Measurements from ENCODE around the gene IFITM1. TPM values are rescaled to one million over a fixed set of nuclear protein-coding genes. Genes with fewer than 3 reads are reported as not detected.
"Not testable (repeated sequence)": the region's sequence is repeated elsewhere in the genome, so short reads cannot be mapped to it uniquely, and the experiment has no call there.

The IFITM1 gene
- polyA plus RNA-seq, 3 donors: 32.2 to 44.9 (median 33.7) TPM

DNA sequence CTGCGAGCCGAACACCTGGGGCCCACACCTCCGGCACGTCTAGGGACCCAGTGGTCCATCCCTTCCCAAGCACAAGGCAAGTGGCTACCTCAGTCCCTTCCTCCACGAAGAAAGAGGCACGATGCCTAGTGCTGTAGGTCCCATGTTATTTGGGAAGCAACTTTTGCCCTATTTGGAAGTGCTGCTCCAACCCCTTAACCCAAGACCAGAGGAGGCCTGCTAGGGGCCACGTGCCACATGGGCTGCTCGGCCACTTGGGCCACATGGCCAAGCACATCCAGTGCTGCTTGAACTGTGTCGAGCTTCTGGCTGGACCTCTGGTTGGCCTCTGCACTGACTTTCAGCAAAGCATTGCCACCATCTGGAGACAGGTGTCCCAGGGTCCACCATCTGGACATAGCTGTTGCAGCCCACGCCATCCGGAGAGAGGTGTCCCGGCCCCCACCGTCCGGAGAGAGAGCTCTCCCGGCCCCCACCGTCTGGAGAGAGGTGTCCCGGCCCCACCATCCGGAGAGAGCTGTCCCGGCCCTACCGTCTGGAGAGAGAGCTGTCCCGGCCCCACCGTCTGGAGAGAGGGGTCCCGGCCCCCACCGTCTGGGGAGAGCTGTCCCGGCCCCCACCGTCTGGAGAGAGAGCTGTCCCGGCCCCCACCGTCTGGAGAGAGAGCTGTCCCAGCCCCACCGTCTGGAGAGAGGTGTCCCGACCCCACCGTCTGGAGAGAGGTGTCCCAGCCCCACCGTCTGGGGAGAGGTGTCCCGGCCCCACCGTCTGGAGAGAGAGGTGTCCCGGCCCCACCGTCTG, 49.0 kb downstream of the IFITM1 start:
- no peak for DNase-seq

DNA sequence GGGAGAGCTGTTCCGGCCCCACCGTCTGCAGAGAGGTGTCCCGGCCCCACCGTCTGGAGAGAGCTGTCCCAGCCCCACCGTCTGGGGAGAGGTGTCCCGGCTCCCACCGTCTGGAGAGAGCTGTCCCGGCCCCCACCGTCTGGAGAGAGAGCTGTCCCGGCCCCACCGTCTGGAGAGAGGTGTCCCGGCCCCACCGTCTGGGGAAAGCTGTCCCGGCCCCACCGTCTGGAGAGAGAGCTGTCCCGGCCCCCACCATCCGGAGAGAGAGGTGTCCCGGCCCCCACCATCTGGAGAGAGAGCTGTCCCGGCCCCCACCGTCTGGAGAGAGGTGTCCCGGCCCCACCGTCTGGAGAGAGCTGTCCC, 49.6 kb downstream of the IFITM1 start:
- DNase-seq: not testable (repeated sequence)

DNA sequence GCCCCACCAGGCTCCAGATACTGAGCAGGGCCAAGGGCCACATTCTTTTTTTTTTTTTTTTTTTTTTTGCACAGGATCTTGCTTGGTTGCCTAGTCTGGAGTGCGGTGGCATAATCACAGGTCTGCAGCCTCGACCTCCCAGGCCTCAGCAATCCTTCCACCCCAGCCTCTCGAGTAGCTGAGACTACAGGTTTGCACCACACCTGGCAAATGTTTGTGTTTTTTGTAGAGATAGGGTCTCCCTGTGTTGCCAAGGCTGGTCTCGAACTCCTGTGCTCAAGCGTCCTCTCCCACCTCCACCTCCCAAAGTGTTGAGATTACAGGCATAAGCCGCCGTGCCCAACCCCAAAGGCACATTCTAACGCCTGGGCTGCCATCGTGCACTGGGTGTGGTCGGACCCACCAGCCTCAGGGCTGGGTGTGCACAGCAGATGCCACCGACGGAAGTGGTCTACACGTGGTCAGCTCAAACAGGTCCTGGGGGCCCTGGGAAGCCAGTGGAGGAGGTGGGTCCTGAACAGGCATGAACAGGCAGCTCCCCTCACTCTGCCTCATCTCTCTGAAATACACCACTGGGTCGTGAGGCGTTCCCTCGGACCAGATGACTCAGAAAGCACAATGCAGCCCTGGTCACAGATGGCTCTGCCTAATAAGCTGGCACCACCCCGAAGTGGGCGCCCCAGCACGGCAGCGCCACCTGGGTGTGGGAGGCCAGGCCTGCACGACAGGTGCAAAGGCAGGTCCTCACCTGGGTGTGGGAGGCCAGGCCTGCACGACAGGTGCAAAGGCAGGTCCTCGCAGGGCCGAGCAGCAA, 50.3 kb downstream of the IFITM1 start:
- DNase-seq: no peak

Other genes starting within 250 kb of the IFITM1 start
- 1 to 10 TPM in 2 of 3 donors, under 1 TPM in 1; 0.56 to 1.5 (median 1.3) TPM for gene SCGB1C1, start 121.0 kb upstream of the IFITM1 start, polyA plus RNA-seq (ENCODE audit: insufficient read length in 3 of 3)
- gene BET1L, start 106.6 kb upstream of the IFITM1 start, polyA plus RNA-seq (ENCODE audit: insufficient read length in 3 of 3): 10 to 100 TPM; 46.2 to 51.5 (median 48.6) TPM
- 10 to 100 TPM; 82.3 to 91.5 (median 90.5) TPM for gene RIC8A, start 106.3 kb upstream of the IFITM1 start, polyA plus RNA-seq (ENCODE audit: insufficient read length in 3 of 3)
- gene SIRT3, start 77.7 kb upstream of the IFITM1 start, polyA plus RNA-seq (ENCODE audit: insufficient read length in 3 of 3): 10 to 100 TPM; 30.6 to 42.3 (median 38.4) TPM
- gene PSMD13, start 77.1 kb upstream of the IFITM1 start, polyA plus RNA-seq (ENCODE audit: insufficient read length in 3 of 3): 100 to 1,000 TPM; 123 to 167 (median 143) TPM
- gene NLRP6, start 35.6 kb upstream of the IFITM1 start, polyA plus RNA-seq (ENCODE audit: insufficient read length in 3 of 3): under 1 TPM; 0.40 to 0.86 (median 0.47) TPM
- gene PGGHG, start 24.9 kb upstream of the IFITM1 start, polyA plus RNA-seq (ENCODE audit: insufficient read length in 3 of 3): 10 to 100 TPM; 21.5 to 27.7 (median 22.2) TPM
- gene IFITM5, start 14.5 kb upstream of the IFITM1 start, polyA plus RNA-seq (ENCODE audit: insufficient read length in 3 of 3): under 1 TPM; 0.23 to 0.87 (median 0.62) TPM
- gene IFITM2, start 6.2 kb upstream of the IFITM1 start, polyA plus RNA-seq (ENCODE audit: insufficient read length in 3 of 3): 100 to 1,000 TPM; 212 to 269 (median 215) TPM
- 100 to 1,000 TPM; 359 to 402 (median 395) TPM for gene IFITM3, start 6.8 kb downstream of the IFITM1 start, polyA plus RNA-seq (ENCODE audit: insufficient read length in 3 of 3)
- gene B4GALNT4, start 55.5 kb downstream of the IFITM1 start, polyA plus RNA-seq (ENCODE audit: insufficient read length in 3 of 3): 10 to 100 TPM; 77.7 to 93.4 (median 87.2) TPM
- gene PKP3, start 80.2 kb downstream of the IFITM1 start, polyA plus RNA-seq (ENCODE audit: insufficient read length in 3 of 3): 1 to 10 TPM; 6.5 to 7.0 (median 6.7) TPM
- 10 to 100 TPM; 49.6 to 61.7 (median 61.5) TPM for gene SIGIRR, start 101.0 kb downstream of the IFITM1 start, polyA plus RNA-seq (ENCODE audit: insufficient read length in 3 of 3)
- 10 to 100 TPM; 11.2 to 17.4 (median 14.2) TPM for gene ANO9, start 128.0 kb downstream of the IFITM1 start, polyA plus RNA-seq (ENCODE audit: insufficient read length in 3 of 3)
- gene PTDSS2, start 136.2 kb downstream of the IFITM1 start, polyA plus RNA-seq (ENCODE audit: insufficient read length in 3 of 3): 10 to 100 TPM; 40.0 to 44.9 (median 41.2) TPM
- 100 to 1,000 TPM in 2 of 3 donors, 10 to 100 TPM in 1; 99.2 to 115 (median 110) TPM for gene RNH1, start 193.2 kb downstream of the IFITM1 start, polyA plus RNA-seq (ENCODE audit: insufficient read length in 3 of 3)
- 10 to 100 TPM; 48.3 to 62.5 (median 56.2) TPM for gene HRAS, start 221.5 kb downstream of the IFITM1 start, polyA plus RNA-seq (ENCODE audit: insufficient read length in 3 of 3)
- 1 to 10 TPM; 5.4 to 6.4 (median 5.5) TPM for gene LRRC56, start 223.5 kb downstream of the IFITM1 start, polyA plus RNA-seq (ENCODE audit: insufficient read length in 3 of 3)
- 1 to 10 TPM; 4.2 to 4.9 (median 4.6) TPM for gene LMNTD2, start 246.7 kb downstream of the IFITM1 start, polyA plus RNA-seq (ENCODE audit: insufficient read length in 3 of 3)
- gene RASSF7, start 246.9 kb downstream of the IFITM1 start, polyA plus RNA-seq (ENCODE audit: insufficient read length in 3 of 3): 10 to 100 TPM; 58.0 to 66.3 (median 64.5) TPM